Endodermal cell (in vitro differentiated cells): ENCODE measurements around the gene FAM72D. TPM values are rescaled to one million over a fixed set of nuclear protein-coding genes. Genes with fewer than 3 reads are reported as not detected.
A peak's percentile ranks its signal among the peaks of the same experiment; 100 is the strongest.
"Not testable (repeated sequence)": the region's sequence is repeated elsewhere in the genome, so short reads cannot be mapped to it uniquely, and the experiment has no call there.

Experiments used
- DNase-seq: peaks from one replicate; pipeline ENCODE4 v3.0.0-alpha.2; 2017
- H3K27ac ChIP-seq: 2 replicates; pipeline ENCODE4 v1.5.1; 2013; ENCODE audit warnings: mild to moderate bottlenecking, low read depth, low read length, moderate library complexity
- H3K27me3 ChIP-seq: 2 replicates; pipeline ENCODE4 v1.6.1; 2013; ENCODE audit warnings: mild to moderate bottlenecking, low read length, moderate library complexity; ENCODE audit not compliant: insufficient read depth, control insufficient read depth, poor library complexity, severe bottlenecking
- H3K36me3 ChIP-seq: 2 replicates; pipeline ENCODE4 v1.7.0; 2013; ENCODE audit warnings: mild to moderate bottlenecking, low read length, moderate library complexity; ENCODE audit not compliant: control insufficient read depth, insufficient read depth
- H3K4me1 ChIP-seq: one replicate; pipeline ENCODE4 v1.7.0; 2013; ENCODE audit warnings: low read length; ENCODE audit not compliant: control insufficient read depth, insufficient read depth
- H3K4me3 ChIP-seq: 2 replicates; pipeline ENCODE4 v1.5.1; 2013; ENCODE audit warnings: mild to moderate bottlenecking, low read length, moderate library complexity
- H3K9ac ChIP-seq: 2 replicates; pipeline ENCODE4 v1.6.1; 2013; ENCODE audit warnings: mild to moderate bottlenecking, low read length, moderate library complexity; ENCODE audit not compliant: poor library complexity, severe bottlenecking; ENCODE audit errors: extremely low read depth
- H3K9me3 ChIP-seq: 2 replicates; pipeline ENCODE4 v1.6.1; 2013; ENCODE audit warnings: mild to moderate bottlenecking, low read length, moderate library complexity; ENCODE audit not compliant: control insufficient read depth
- H3K27ac Mint-ChIP-seq: 2 replicates; pipeline ENCODE4 v1.8.0; 2020; ENCODE audit warnings: mixed read lengths
- H3K27me3 Mint-ChIP-seq: 2 replicates; pipeline ENCODE4 v1.8.0; 2021; ENCODE audit warnings: mild to moderate bottlenecking, mixed read lengths; ENCODE audit not compliant: insufficient read depth
- H3K36me3 Mint-ChIP-seq: 2 replicates; pipeline ENCODE4 v1.8.0; 2020; ENCODE audit warnings: low read depth, mixed read lengths
- H3K4me1 Mint-ChIP-seq: 2 replicates; pipeline ENCODE4 v1.8.0; 2020; ENCODE audit warnings: mixed read lengths
- H3K4me3 Mint-ChIP-seq: 2 replicates; pipeline ENCODE4 v1.8.0; 2020; ENCODE audit warnings: mild to moderate bottlenecking, moderate library complexity, mixed read lengths
- H3K9me3 Mint-ChIP-seq: 2 replicates; pipeline ENCODE4 v1.8.0; 2020; ENCODE audit warnings: mild to moderate bottlenecking, mixed read lengths
- WGBS, 2 experiments: methylation state at CpG; one replicate each; pipeline versions ENCODE4 v1.1.5 to v1.1.7; 2013; ENCODE audit warnings: missing lambda C conversion rate in 2 of 2, mixed read lengths in 1 of 2; ENCODE audit not compliant: insufficient coverage in 1 of 2, insufficient read length in 1 of 2; 5-methylcytosine and 5-hydroxymethylcytosine counted together
- total RNA-seq, 2 donors: library from RNA; stranded (reverse); fragmentation: NEBNext Ultra II Directional in 1 of 2; extraction: Animal tissue kit (Norgen Biotek cat#: 25700) in 1 of 2; gene quantifications; 2 replicates in 1 of 2; 3 replicates in 1 of 2; pipeline ENCODE4 v1.2.1, GENCODE V29; 2021

Gene FAM72D
- total RNA-seq, 2 donors from 2014 or later, result 4.1 to 9.4 TPM

GRCh38 chr1:145076877-145077276, 18.9 kb upstream of the FAM72D start:
- H3K4me1 Mint-ChIP-seq, H3K9ac ChIP-seq, H3K36me3 Mint-ChIP-seq, H3K27me3 ChIP-seq, H3K4me1 ChIP-seq, H3K27ac ChIP-seq, H3K4me3 Mint-ChIP-seq, H3K36me3 ChIP-seq, DNase-seq, H3K27me3 Mint-ChIP-seq, H3K9me3 ChIP-seq, H3K9me3 Mint-ChIP-seq, H3K4me3 ChIP-seq, H3K27ac Mint-ChIP-seq: not testable (repeated sequence)
- WGBS, 2 experiments, result no CpG with 5 or more reads among the region's 3 CpGs

DNA sequence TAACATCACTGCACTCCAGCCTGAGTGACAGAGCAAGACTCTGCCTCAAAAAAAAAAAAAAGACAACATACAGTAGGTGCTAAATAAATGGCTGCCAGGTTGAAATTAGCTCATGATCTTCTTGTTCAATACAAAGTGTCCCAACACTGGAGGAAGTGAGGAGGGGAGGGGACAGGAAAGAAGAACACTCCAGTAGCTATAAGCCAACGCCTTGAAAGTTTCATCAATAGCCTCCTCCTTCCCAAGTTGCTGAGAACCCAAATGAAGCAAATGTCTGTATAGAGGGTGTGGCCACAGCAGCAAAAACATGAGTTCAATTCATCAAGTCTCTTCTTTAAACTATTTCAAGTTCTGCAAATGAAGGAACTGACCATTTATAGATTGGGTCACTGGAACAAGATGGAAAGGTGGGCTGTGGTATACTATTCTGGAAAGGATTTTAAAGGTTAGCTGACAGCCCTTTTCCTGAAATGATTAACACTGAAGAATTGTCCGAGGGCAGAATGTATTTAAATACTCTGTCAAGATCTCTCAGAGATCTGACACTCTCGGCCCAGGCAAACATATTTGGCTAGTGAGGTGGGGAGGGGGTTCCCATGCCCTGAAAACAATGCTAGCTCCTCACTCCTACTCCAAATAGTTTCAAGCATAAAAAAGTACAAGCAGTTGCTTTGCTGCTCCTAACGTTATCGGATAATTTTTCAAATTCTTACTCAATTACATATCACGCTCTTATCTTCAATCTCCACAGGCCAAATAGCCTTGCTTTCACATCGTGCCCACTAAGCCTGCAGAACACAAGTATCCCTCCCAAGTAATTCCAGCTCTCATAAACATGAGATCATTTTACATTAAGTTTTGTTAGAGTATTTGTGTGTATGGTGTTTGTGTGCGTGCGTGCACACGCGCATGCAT, 17.6 kb upstream of the FAM72D start:
- not testable (repeated sequence) for H3K4me1 Mint-ChIP-seq, H3K27ac Mint-ChIP-seq, H3K4me3 Mint-ChIP-seq

DNA sequence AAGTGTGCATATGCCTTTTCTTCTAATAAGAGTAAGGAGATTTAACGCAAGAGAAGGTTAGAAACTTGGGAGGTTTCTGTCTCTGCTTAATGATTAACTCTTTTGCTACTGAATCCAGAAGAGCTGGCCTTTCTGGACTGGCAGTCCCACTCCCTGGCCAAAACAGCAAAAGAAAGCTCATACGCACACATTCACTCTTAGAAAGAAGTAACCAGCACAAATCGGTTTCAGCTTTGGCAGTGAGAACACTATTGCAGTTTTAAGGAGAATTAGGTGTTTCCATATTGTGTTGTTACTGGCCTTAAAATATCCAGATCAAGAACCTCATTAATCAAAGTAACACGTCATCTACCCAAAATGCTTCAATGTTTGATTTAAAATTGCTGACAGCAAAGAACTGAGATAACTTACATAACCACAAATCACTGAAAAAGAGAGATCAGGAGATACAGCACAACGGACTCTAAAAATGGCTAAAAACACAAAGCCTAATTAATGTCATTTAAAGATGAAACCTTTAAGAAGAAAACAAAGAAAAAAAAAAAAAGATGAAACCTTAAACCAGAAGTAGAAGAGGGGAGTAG, 16.9 kb upstream of the FAM72D start:
- H3K36me3 Mint-ChIP-seq, H3K9ac ChIP-seq, H3K4me1 ChIP-seq, H3K4me3 Mint-ChIP-seq, H3K27ac ChIP-seq, H3K36me3 ChIP-seq, H3K4me3 ChIP-seq, H3K27ac Mint-ChIP-seq, H3K9me3 Mint-ChIP-seq, H3K27me3 ChIP-seq, DNase-seq, H3K4me1 Mint-ChIP-seq, H3K27me3 Mint-ChIP-seq, H3K9me3 ChIP-seq: not testable (repeated sequence)
- WGBS, 2 experiments, result no CpG with 5 or more reads among the region's 5 CpGs

More for the DNA sequence above, 17.6 kb upstream of the FAM72D start:
- not testable (repeated sequence) for DNase-seq, H3K9me3 ChIP-seq, H3K36me3 Mint-ChIP-seq, H3K36me3 ChIP-seq, H3K4me1 ChIP-seq, H3K9me3 Mint-ChIP-seq, H3K9ac ChIP-seq, H3K27me3 ChIP-seq, H3K27me3 Mint-ChIP-seq, H3K27ac ChIP-seq, H3K4me3 ChIP-seq
- no CpG with 5 or more reads among the region's 11 CpGs for WGBS, 2 experiments

- not testable (repeated sequence) for H3K4me1 Mint-ChIP-seq, H3K27me3 Mint-ChIP-seq
These were observed 16.0 kb upstream of the FAM72D start for GRCh38 chr1:145079737-145080136.

DNA sequence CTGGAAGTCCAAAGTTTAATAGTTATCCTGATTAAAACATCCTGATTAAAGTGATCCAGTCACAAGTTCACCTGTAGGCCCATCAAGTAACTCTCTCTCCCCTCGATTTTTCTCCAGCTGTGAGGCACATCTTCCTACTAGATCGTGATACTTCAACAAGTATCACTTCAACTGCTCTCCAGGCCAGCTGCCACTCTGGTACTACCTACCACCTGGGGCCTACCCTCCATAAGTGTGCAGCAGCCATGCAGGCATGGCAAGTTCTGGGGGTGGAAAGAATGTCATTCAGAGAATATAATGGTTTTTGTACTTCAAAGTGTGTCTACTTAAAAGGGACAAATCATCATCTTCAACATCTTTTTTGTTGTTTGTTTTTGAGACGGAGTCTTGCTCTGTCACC, 15.6 kb upstream of the FAM72D start:
- not testable (repeated sequence) for H3K36me3 Mint-ChIP-seq, H3K9ac ChIP-seq, H3K27ac Mint-ChIP-seq, H3K4me1 Mint-ChIP-seq, H3K36me3 ChIP-seq, H3K27ac ChIP-seq, H3K4me3 Mint-ChIP-seq, H3K27me3 Mint-ChIP-seq, H3K27me3 ChIP-seq, H3K4me3 ChIP-seq, H3K9me3 Mint-ChIP-seq, H3K4me1 ChIP-seq, H3K9me3 ChIP-seq, DNase-seq
- 95% methylated on average over 2 of the region's 3 CpGs; no CpG with 5 or more reads in 1 of the 2 experiments for WGBS, 2 experiments

More at GRCh38 chr1:145079737-145080136, 16.0 kb upstream of the FAM72D start:
- not testable (repeated sequence) for H3K27ac Mint-ChIP-seq, H3K9me3 Mint-ChIP-seq, H3K9ac ChIP-seq, H3K4me3 ChIP-seq, H3K36me3 ChIP-seq, H3K27ac ChIP-seq, H3K27me3 ChIP-seq, H3K4me1 ChIP-seq, H3K36me3 Mint-ChIP-seq, H3K4me3 Mint-ChIP-seq, H3K9me3 ChIP-seq
- 90% methylated on average over 1 of the region's 2 CpGs; no CpG with 5 or more reads in 1 of the 2 experiments for WGBS, 2 experiments
- DNase-seq, result peak; percentile 7

DNA sequence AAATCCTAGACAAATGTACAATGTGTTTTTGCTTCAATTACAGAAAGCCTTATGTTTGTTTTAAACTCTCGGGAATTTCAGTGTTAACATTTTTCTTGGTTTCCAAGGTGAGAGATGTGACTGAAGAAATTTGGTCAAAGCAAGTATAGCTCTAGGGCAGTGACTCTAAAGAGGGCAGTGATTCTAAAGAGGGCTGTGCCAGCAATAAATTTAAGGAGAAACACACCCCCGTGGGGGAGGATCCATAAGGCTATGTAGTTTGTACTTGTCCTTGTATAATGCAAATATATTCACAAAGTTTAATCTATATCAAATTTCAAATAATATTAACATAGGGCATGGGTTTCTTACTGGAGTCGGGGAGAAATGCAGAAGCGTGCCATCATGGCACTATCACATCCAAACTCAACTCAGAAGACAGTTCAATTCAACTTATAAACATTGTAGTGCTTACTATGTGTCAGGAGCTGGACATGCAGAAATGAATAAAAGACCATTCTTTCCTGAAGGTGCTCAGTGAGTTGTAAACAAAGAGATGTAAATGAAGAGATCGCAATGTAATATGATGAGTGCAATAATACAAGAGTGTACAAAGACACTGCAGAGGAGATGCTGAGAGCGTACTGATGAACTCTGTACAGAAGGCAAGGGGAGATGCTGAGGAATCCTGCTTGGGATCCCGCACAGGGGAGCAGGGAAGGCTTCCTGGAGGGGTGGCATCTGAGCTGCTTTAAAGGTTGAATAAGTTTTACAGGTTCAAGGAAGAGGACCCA, 13.1 kb upstream of the FAM72D start:
- not testable (repeated sequence) for H3K4me3 ChIP-seq, H3K4me1 ChIP-seq

More for the DNA sequence above, 13.1 kb upstream of the FAM72D start:
- not testable (repeated sequence) for H3K27ac Mint-ChIP-seq, DNase-seq, H3K36me3 Mint-ChIP-seq, H3K27me3 Mint-ChIP-seq, H3K4me1 Mint-ChIP-seq, H3K9me3 Mint-ChIP-seq, H3K36me3 ChIP-seq, H3K9me3 ChIP-seq, H3K27ac ChIP-seq, H3K9ac ChIP-seq, H3K4me3 Mint-ChIP-seq, H3K27me3 ChIP-seq
- WGBS, 2 experiments, result 88 to 98% methylated on average over 2 to 3 of the region's 7 CpGs
